ENCODE data around the gene SPOCK2. TPM values are rescaled to one million over a fixed set of nuclear protein-coding genes. Genes with fewer than 3 reads are reported as not detected.

Gene SPOCK2
- total and polyA plus RNA-seq, 2 of the 13 experiments (the other 11 are each of a cell fraction or from before 2014, with no cell fraction given), result 8.6 to 30.6 TPM

- TF ChIP-seq, protein P1, sequence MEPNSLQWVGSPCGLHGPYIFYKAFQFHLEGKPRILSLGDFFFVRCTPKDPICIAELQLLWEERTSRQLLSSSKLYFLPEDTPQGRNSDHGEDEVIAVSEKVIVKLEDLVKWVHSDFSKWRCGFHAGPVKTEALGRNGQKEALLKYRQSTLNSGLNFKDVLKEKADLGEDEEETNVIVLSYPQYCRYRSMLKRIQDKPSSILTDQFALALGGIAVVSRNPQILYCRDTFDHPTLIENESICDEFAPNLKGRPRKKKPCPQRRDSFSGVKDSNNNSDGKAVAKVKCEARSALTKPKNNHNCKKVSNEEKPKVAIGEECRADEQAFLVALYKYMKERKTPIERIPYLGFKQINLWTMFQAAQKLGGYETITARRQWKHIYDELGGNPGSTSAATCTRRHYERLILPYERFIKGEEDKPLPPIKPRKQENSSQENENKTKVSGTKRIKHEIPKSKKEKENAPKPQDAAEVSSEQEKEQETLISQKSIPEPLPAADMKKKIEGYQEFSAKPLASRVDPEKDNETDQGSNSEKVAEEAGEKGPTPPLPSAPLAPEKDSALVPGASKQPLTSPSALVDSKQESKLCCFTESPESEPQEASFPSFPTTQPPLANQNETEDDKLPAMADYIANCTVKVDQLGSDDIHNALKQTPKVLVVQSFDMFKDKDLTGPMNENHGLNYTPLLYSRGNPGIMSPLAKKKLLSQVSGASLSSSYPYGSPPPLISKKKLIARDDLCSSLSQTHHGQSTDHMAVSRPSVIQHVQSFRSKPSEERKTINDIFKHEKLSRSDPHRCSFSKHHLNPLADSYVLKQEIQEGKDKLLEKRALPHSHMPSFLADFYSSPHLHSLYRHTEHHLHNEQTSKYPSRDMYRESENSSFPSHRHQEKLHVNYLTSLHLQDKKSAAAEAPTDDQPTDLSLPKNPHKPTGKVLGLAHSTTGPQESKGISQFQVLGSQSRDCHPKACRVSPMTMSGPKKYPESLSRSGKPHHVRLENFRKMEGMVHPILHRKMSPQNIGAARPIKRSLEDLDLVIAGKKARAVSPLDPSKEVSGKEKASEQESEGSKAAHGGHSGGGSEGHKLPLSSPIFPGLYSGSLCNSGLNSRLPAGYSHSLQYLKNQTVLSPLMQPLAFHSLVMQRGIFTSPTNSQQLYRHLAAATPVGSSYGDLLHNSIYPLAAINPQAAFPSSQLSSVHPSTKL (CRISPR knock-in tag; IDR thresholded peaks at IDR 0.05), result peak; percentile 94
- TF ChIP-seq, protein P2, sequence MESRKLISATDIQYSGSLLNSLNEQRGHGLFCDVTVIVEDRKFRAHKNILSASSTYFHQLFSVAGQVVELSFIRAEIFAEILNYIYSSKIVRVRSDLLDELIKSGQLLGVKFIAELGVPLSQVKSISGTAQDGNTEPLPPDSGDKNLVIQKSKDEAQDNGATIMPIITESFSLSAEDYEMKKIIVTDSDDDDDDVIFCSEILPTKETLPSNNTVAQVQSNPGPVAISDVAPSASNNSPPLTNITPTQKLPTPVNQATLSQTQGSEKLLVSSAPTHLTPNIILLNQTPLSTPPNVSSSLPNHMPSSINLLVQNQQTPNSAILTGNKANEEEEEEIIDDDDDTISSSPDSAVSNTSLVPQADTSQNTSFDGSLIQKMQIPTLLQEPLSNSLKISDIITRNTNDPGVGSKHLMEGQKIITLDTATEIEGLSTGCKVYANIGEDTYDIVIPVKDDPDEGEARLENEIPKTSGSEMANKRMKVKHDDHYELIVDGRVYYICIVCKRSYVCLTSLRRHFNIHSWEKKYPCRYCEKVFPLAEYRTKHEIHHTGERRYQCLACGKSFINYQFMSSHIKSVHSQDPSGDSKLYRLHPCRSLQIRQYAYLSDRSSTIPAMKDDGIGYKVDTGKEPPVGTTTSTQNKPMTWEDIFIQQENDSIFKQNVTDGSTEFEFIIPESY (CRISPR knock-in tag; IDR thresholded peaks at IDR 0.05), result peak; percentile 75
- TF ChIP-seq PAWR (CRISPR knock-in tag; IDR thresholded peaks at IDR 0.05; ENCODE audit: borderline replicate concordance) (no peak), RARA (CRISPR knock-in tag; IDR thresholded peaks at IDR 0.05) (peak; percentile 91), TRIM24 (CRISPR knock-in tag; IDR thresholded peaks at IDR 0.05) (no peak), SKI (IDR thresholded peaks at IDR 0.05; ENCODE audit: partially characterized antibody) (peak; percentile 72), STAG1 (CRISPR knock-in tag; IDR thresholded peaks at IDR 0.05) (peak; percentile 25; the same call in 1 of the 2 replicates), ELF3 (CRISPR knock-in tag; IDR thresholded peaks at IDR 0.05) (peak; percentile 65), ZNF782 (CRISPR knock-in tag; IDR thresholded peaks at IDR 0.05; ENCODE audit: borderline replicate concordance) (peak; percentile 72; the same call in 1 of the 2 replicates), ZNF343 (CRISPR knock-in tag; IDR thresholded peaks at IDR 0.05) (no peak; the same call in 1 of the 2 replicates), SP5 (CRISPR knock-in tag; IDR thresholded peaks at IDR 0.05; ENCODE audit: borderline replicate concordance, low read depth) (peak; percentile 86), NR3C1 (CRISPR knock-in tag; IDR thresholded peaks at IDR 0.05) (no peak), JARID2 (CRISPR knock-in tag; IDR thresholded peaks at IDR 0.05; ENCODE audit: insufficient replicate concordance) (no peak), ERF (CRISPR knock-in tag; IDR thresholded peaks at IDR 0.05) (peak; percentile 74), ZNF577 (CRISPR knock-in tag; IDR thresholded peaks at IDR 0.05; ENCODE audit: borderline replicate concordance, low read depth) (no peak), ZFP36 (IDR thresholded peaks at IDR 0.05; ENCODE audit: borderline replicate concordance, low read depth, low read length, partially characterized antibody) (no peak), ZNF441 (CRISPR knock-in tag; IDR thresholded peaks at IDR 0.05; ENCODE audit: borderline replicate concordance) (peak; percentile 38; the same call in 1 of the 2 replicates), MAFG (CRISPR knock-in tag; IDR thresholded peaks at IDR 0.05) (no peak)
- TF ChIP-seq, protein P3, sequence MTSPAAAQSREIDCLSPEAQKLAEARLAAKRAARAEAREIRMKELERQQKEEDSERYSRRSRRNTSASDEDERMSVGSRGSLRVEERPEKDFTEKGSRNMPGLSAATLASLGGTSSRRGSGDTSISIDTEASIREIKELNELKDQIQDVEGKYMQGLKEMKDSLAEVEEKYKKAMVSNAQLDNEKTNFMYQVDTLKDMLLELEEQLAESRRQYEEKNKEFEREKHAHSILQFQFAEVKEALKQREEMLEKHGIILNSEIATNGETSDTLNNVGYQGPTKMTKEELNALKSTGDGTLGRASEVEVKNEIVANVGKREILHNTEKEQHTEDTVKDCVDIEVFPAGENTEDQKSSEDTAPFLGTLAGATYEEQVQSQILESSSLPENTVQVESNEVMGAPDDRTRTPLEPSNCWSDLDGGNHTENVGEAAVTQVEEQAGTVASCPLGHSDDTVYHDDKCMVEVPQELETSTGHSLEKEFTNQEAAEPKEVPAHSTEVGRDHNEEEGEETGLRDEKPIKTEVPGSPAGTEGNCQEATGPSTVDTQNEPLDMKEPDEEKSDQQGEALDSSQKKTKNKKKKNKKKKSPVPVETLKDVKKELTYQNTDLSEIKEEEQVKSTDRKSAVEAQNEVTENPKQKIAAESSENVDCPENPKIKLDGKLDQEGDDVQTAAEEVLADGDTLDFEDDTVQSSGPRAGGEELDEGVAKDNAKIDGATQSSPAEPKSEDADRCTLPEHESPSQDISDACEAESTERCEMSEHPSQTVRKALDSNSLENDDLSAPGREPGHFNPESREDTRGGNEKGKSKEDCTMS (CRISPR knock-in tag; conservative IDR thresholded peaks at IDR 0.05), result no peak
- TF ChIP-seq, protein P4, sequence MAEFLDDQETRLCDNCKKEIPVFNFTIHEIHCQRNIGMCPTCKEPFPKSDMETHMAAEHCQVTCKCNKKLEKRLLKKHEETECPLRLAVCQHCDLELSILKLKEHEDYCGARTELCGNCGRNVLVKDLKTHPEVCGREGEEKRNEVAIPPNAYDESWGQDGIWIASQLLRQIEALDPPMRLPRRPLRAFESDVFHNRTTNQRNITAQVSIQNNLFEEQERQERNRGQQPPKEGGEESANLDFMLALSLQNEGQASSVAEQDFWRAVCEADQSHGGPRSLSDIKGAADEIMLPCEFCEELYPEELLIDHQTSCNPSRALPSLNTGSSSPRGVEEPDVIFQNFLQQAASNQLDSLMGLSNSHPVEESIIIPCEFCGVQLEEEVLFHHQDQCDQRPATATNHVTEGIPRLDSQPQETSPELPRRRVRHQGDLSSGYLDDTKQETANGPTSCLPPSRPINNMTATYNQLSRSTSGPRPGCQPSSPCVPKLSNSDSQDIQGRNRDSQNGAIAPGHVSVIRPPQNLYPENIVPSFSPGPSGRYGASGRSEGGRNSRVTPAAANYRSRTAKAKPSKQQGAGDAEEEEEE (CRISPR knock-in tag; IDR thresholded peaks at IDR 0.05; ENCODE audit: borderline replicate concordance), result no peak
These were observed 57.4 kb downstream of the SPOCK2 start (continued) for GRCh38 chr10:72030762-72031543.

Data from HepG2 (cell line).